H1 (cell line): ENCODE measurements around the gene TRPC4. TPM values are rescaled to one million over a fixed set of nuclear protein-coding genes. Genes with fewer than 3 reads are reported as not detected.

Source experiments
- CTCF ChIA-PET: fragments of 300-600 bp; sonication (Branson Sonifier 250); formaldehyde crosslinking; loops from one replicate; lab custom pipeline; 2021; ENCODE audit not compliant: partially characterized antibody; lab: Charles Lee
- POLR2A ChIA-PET: fragments of 300-600 bp; sonication (Branson Sonifier 250); formaldehyde crosslinking; loops from one replicate; lab custom pipeline; 2021; ENCODE audit warnings: inconsistent platforms; ENCODE audit not compliant: partially characterized antibody; lab: Charles Lee
- DNase-seq, 2 experiments: peaks; one replicate each; pipeline versions ENCODE4 v3.0.0 to v3.0.0-alpha.2; 2010 to 2022; ENCODE audit warnings: low spot score in 2 of 2, low read depth in 1 of 2, mixed read lengths in 1 of 2
- FAIRE-seq: peaks from 2 replicates; lab custom pipeline; 2011; peaks lifted over from hg19 to GRCh38; lab: Jason Lieb, UNC
- H2AFZ ChIP-seq: 2 replicates; pipeline ENCODE4 v1.8.1; 2012; ENCODE audit warnings: low read length, inconsistent platforms
- H2AK5ac ChIP-seq: 2 replicates; pipeline ENCODE4 v1.6.1; 2013; ENCODE audit warnings: low read depth, low read length
- H2BK120ac ChIP-seq: replicated peaks from 2 replicates; pipeline ENCODE3; 2013; ENCODE audit warnings: low read depth, low read length, inconsistent platforms
- H2BK12ac ChIP-seq: 2 replicates; pipeline ENCODE4 v1.6.1; 2013; ENCODE audit warnings: low read depth, low read length
- H2BK15ac ChIP-seq: 2 replicates; pipeline ENCODE4 v1.6.1; 2013; ENCODE audit warnings: low read length
- H2BK20ac ChIP-seq: 2 replicates; pipeline ENCODE4 v1.6.1; 2013; ENCODE audit warnings: low read length
- H2BK5ac ChIP-seq: 2 replicates; pipeline ENCODE4 v1.6.1; 2013; ENCODE audit warnings: low read depth, low read length
- H3K14ac ChIP-seq: 2 replicates; pipeline ENCODE4 v1.6.1; 2013; ENCODE audit warnings: inconsistent platforms; ENCODE audit not compliant: insufficient read length
- H3K18ac ChIP-seq: 2 replicates; pipeline ENCODE4 v1.6.1; 2013; ENCODE audit warnings: low read length; ENCODE audit errors: extremely low read depth
- H3K23ac ChIP-seq: 2 replicates; pipeline ENCODE4 v1.6.1; 2013; ENCODE audit warnings: inconsistent platforms; ENCODE audit not compliant: insufficient read length
- H3K23me2 ChIP-seq: 2 replicates; pipeline ENCODE4 v1.6.1; 2013; ENCODE audit warnings: low read depth, low read length
- H3K27ac ChIP-seq: 2 replicates; pipeline ENCODE4 v1.6.1; 2011; ENCODE audit warnings: low read depth, low read length, inconsistent platforms
- H3K27me3 ChIP-seq, 4 experiments: replicated peaks in 1 of 4; 1 replicate in 1 of 4; 2 replicates in 3 of 4; pipeline versions ENCODE4 v1.6.1 to v1.8.1; 2011 to 2013; ENCODE audit warnings: low read length in 3 of 4, mild to moderate bottlenecking in 3 of 4, inconsistent platforms in 2 of 4, mixed read lengths in 2 of 4, moderate library complexity in 1 of 4; ENCODE audit not compliant: control insufficient read depth in 3 of 4, insufficient read depth in 3 of 4; ENCODE audit errors: extremely low read depth in 1 of 4
- H3K36me3 ChIP-seq, 4 experiments: 2 replicates each; pipeline versions ENCODE4 v1.6.1 to v1.8.1; 2011 to 2013; ENCODE audit warnings: mild to moderate bottlenecking in 4 of 4, low read length in 3 of 4, moderate library complexity in 2 of 4, control low read depth in 1 of 4, inconsistent platforms in 1 of 4; ENCODE audit not compliant: insufficient read depth in 4 of 4, control insufficient read depth in 2 of 4
- H3K4ac ChIP-seq: replicated peaks from 2 replicates; pipeline ENCODE3; 2013; ENCODE audit warnings: low read length, low read depth, mixed read lengths, inconsistent platforms; ENCODE audit not compliant: insufficient read length
- H3K4me1 ChIP-seq, 4 experiments: replicated peaks in 1 of 4; 1 replicate in 1 of 4; 2 replicates in 3 of 4; pipeline versions ENCODE4 v1.6.1 to v1.8.1; 2011 to 2013; ENCODE audit warnings: low read length in 3 of 4, inconsistent platforms in 2 of 4, mixed read lengths in 1 of 4; ENCODE audit not compliant: insufficient read depth in 4 of 4, control insufficient read depth in 3 of 4
- H3K4me2 ChIP-seq, 2 experiments: 2 replicates each; pipeline versions ENCODE4 v1.6.1 to v1.8.1; 2011 to 2013; ENCODE audit warnings: low read depth in 2 of 2, low read length in 2 of 2, control low read depth in 1 of 2, inconsistent platforms in 1 of 2, mild to moderate bottlenecking in 1 of 2; ENCODE audit not compliant: insufficient read depth in 1 of 2
- H3K4me3 ChIP-seq, 4 experiments: fragments of 200-600, 300-600 bp in 1 of 4; sonication (generic), shearing (Covaris generic), sonication (Bioruptor Twin) in 1 of 4; 2 replicates each; pipeline versions ENCODE4 v1.5.1 to v1.8.1; 2011 to 2016; ENCODE audit warnings: low read length in 4 of 4, low read depth in 3 of 4, control low read depth in 2 of 4, inconsistent platforms in 2 of 4, mild to moderate bottlenecking in 2 of 4, mixed read lengths in 1 of 4, moderate library complexity in 1 of 4; ENCODE audit not compliant: insufficient read depth in 2 of 4; ENCODE audit errors: extremely low read depth in 1 of 4
- H3K56ac ChIP-seq: replicated peaks from 2 replicates; pipeline ENCODE3; 2013; ENCODE audit warnings: low read depth, mild to moderate bottlenecking, mixed read lengths, low read length, inconsistent platforms; ENCODE audit not compliant: insufficient read length
- H3K79me1 ChIP-seq: 2 replicates; pipeline ENCODE4 v1.6.1; 2013; ENCODE audit warnings: low read depth, low read length, control low read depth
- H3K79me2 ChIP-seq, 2 experiments: 2 replicates each; pipeline versions ENCODE4 v1.6.1 to v1.8.1; 2012 to 2013; ENCODE audit warnings: low read length in 2 of 2, mild to moderate bottlenecking in 2 of 2, inconsistent platforms in 1 of 2; ENCODE audit not compliant: insufficient read depth in 2 of 2, control insufficient read depth in 1 of 2
- H3K9ac ChIP-seq, 4 experiments: replicated peaks in 1 of 4; 1 replicate in 1 of 4; 2 replicates in 3 of 4; pipeline versions ENCODE4 v1.6.1 to v1.8.1; 2011 to 2013; ENCODE audit warnings: low read depth in 3 of 4, low read length in 3 of 4, control low read depth in 2 of 4, mild to moderate bottlenecking in 2 of 4, moderate library complexity in 2 of 4, inconsistent platforms in 1 of 4; ENCODE audit errors: extremely low read depth in 1 of 4
- H3K9me3 ChIP-seq, 2 experiments: 2 replicates each; pipeline versions ENCODE4 v1.6.1 to v1.8.1; 2012 to 2013; ENCODE audit warnings: mild to moderate bottlenecking in 2 of 2, moderate library complexity in 2 of 2, control low read depth in 1 of 2, inconsistent platforms in 1 of 2, low read depth in 1 of 2, low read length in 1 of 2, mixed read lengths in 1 of 2; ENCODE audit not compliant: insufficient read depth in 2 of 2
- H4K20me1 ChIP-seq, 2 experiments: replicated peaks in 1 of 2; 2 replicates each; pipeline versions ENCODE3 to v1.8.1; 2011 to 2013; ENCODE audit warnings: inconsistent platforms in 2 of 2, low read length in 2 of 2, mild to moderate bottlenecking in 1 of 2; ENCODE audit not compliant: insufficient read depth in 2 of 2, control insufficient read depth in 1 of 2
- H4K5ac ChIP-seq: 2 replicates; pipeline ENCODE4 v1.6.1; 2013; ENCODE audit warnings: low read length, low read depth, mixed read lengths, inconsistent platforms; ENCODE audit not compliant: insufficient read length
- H4K8ac ChIP-seq: 2 replicates; pipeline ENCODE4 v1.8.0; 2013; ENCODE audit warnings: mild to moderate bottlenecking, moderate library complexity, low read length, inconsistent platforms; ENCODE audit not compliant: insufficient read depth; ENCODE audit errors: extremely low read depth
- H4K91ac ChIP-seq: replicated peaks from 2 replicates; pipeline ENCODE3; 2013; ENCODE audit warnings: low read length, mixed read lengths, inconsistent platforms; ENCODE audit not compliant: insufficient read length
- ASH2L ChIP-seq: fragments of 200-600, 300-600 bp; sonication (generic); IDR thresholded peaks from one replicate; pipeline ENCODE4 v1.7.1; 2017; ENCODE audit warnings: low read length
- ATF2 ChIP-seq: IDR thresholded peaks from 2 replicates; pipeline ENCODE4 v1.6.1; 2012; ENCODE audit warnings: low read length, inconsistent platforms
- CBX5 ChIP-seq: fragments of 300-800, 300-1000 bp; sonication (generic); IDR thresholded peaks from 2 replicates; pipeline ENCODE4 v1.7.1; 2016; ENCODE audit warnings: antibody characterized with exemption, low read length, low read depth
- GABPA ChIP-seq: IDR thresholded peaks from 2 replicates; pipeline ENCODE4 v1.6.1; 2011; ENCODE audit warnings: mild to moderate bottlenecking, low read length, moderate library complexity, borderline replicate concordance; ENCODE audit not compliant: insufficient read depth
- HDAC6 ChIP-seq: IDR thresholded peaks from one replicate; pipeline ENCODE4 v1.7.1; 2012; ENCODE audit warnings: low read depth, mild to moderate bottlenecking, inconsistent platforms, low read length, moderate library complexity
- POU5F1 ChIP-seq: IDR thresholded peaks from 2 replicates; pipeline ENCODE4 v1.6.1; 2011; ENCODE audit warnings: low read depth, mild to moderate bottlenecking, low read length, moderate library complexity
- TBP ChIP-seq: IDR thresholded peaks from 2 replicates; pipeline ENCODE4 v1.6.1; 2011; ENCODE audit warnings: low read depth, low read length, improper control_type of control experiment
- whole genome bisulfite sequencing, 2 experiments: shearing (Covaris generic) in 1 of 2; methylation state at CpG; one replicate each; pipeline versions ENCODE4 v1.1.6 to v1.1.7; 2013 to 2015; ENCODE audit warnings: low lambda C conversion rate in 2 of 2, mixed read lengths in 2 of 2, inconsistent platforms in 1 of 2, low coverage in 1 of 2, missing lambda C conversion rate in 1 of 2; ENCODE audit not compliant: insufficient replicate concordance in 2 of 2, insufficient coverage in 1 of 2, insufficient read length in 1 of 2; ENCODE audit errors: extremely low coverage in 1 of 2, missing lambda C conversion rate in 1 of 2; 5-methylcytosine and 5-hydroxymethylcytosine counted together
- polyA plus RNA-seq, 7 experiments: library from polyadenylated mRNA; depleted of rRNA in 3 of 7; stranded (reverse) in 5 of 7; unstranded in 2 of 7; fragments of >200 nt in 5 of 7; fragments of 200-250 nt in 2 of 7; gene quantifications; 1 replicate in 5 of 7; 2 replicates in 1 of 7; 4 replicates in 1 of 7; pipeline versions ENCODE4 v1.2.1 to v1.2.3, GENCODE V29; 2011 to 2013; ENCODE audit warnings: missing spikeins in 2 of 7, mixed read lengths in 2 of 7
- total RNA-seq: library from RNA; stranded (reverse); fragmentation: NEBNext Ultra II Directional; extraction: Animal tissue kit (Norgen Biotek cat#: 25700); gene quantifications from 2 replicates; pipeline ENCODE4 v1.2.1, GENCODE V29; 2021

TRPC4 gene
- total and polyA plus RNA-seq, 2 of the 8 experiments (the other 6 are each of a cell fraction or from before 2014, with no cell fraction given) = 12.3 to 14.7 TPM

- no peak overlapping the region for H3K18ac ChIP-seq
- ChIA-PET CTCF (no interaction called here), POLR2A (no interaction called here)
- H2BK120ac ChIP-seq = no peak overlapping the region
- no peaks in the 10 kb centered on the region for H3K36me3 ChIP-seq
- no peak overlapping the region for H3K23ac ChIP-seq
- H2BK12ac ChIP-seq = no peak overlapping the region
- no peaks in the 10 kb centered on the region for H3K9me3 ChIP-seq
- 93% methylated on average over 6 of the region's 6 CpGs; no CpG with 5 or more reads in 1 of the 2 experiments for WGBS, 2 experiments
- H3K4me2 ChIP-seq = no peak overlapping the region
- H3K23me2 ChIP-seq = no peaks in the 10 kb centered on the region
- no peaks in the 10 kb centered on the region for H3K79me2 ChIP-seq
- no peak overlapping the region for H3K4ac ChIP-seq
- no peak overlapping the region for H3K4me3 ChIP-seq
- peaks cover 0 to 1% (median 0%) of the 10 kb centered on the region in 4 experiments; a peak in 1 of 7 replicates for H3K27me3 ChIP-seq
- TF ChIP-seq GABPA (no peak), ASH2L (no peak), TBP (no peak), POU5F1 (no peak), HDAC6 (no peak), CBX5 (no peak), ATF2 (no peak)
- DNase-seq (no peak), FAIRE-seq (no peak)
- H3K56ac ChIP-seq = no peak overlapping the region
- no peaks in the 10 kb centered on the region for H3K79me1 ChIP-seq
- no peak overlapping the region for H2AFZ ChIP-seq
- H3K14ac ChIP-seq = no peak overlapping the region
- no peak overlapping the region for H2BK20ac ChIP-seq
- peaks cover 0 to 6% (median 0%) of the 10 kb centered on the region in 4 experiments; a peak in 2 of 7 replicates for H3K4me1 ChIP-seq
- no peaks in the 10 kb centered on the region for H4K20me1 ChIP-seq
- H4K5ac ChIP-seq = no peak overlapping the region
- no peak overlapping the region for H2AK5ac ChIP-seq
- H3K27ac ChIP-seq = no peak overlapping the region
- no peak overlapping the region for H4K91ac ChIP-seq
- no peak overlapping the region for H2BK15ac ChIP-seq
- H4K8ac ChIP-seq = no peak overlapping the region
- no peak overlapping the region for H3K9ac ChIP-seq
- no peak overlapping the region for H2BK5ac ChIP-seq
Observed at GRCh38 chr13:37681281-37682032, 188.1 kb downstream of the TRPC4 start.
